Endothelial cell of umbilical vein (primary cell): Measurements from ENCODE around the gene CDH23. TPM values are rescaled to one million over a fixed set of nuclear protein-coding genes. Genes with fewer than 3 reads are reported as not detected.

Experiments used
- BruUV-seq: library from RNA; stranded (reverse); fragments of 400-500 nt; replicated peaks from 2 replicates; lab custom pipeline; 2021; lab: Mats Ljungman, UMichigan
- CTCF ChIA-PET: fragments of 300-600, 350-600 bp; sonication (Branson Sonifier 250); formaldehyde crosslinking; loops from one replicate; lab custom pipeline; 2021; ENCODE audit warnings: antibody characterized with exemption, inconsistent platforms; lab: Charles Lee
- POLR2A ChIA-PET: fragments of 300-600, 350-600 bp; sonication (Branson Sonifier 250); formaldehyde crosslinking; loops from one replicate; lab custom pipeline; 2021; ENCODE audit warnings: antibody characterized with exemption, inconsistent platforms; lab: Charles Lee
- DNase-seq: peaks from one replicate; pipeline ENCODE4 v3.0.0-alpha.2; 2011; ENCODE audit warnings: low read depth, low spot score
- FAIRE-seq: peaks from 2 replicates; lab custom pipeline; 2011; peaks lifted over from hg19 to GRCh38; lab: Jason Lieb, UNC
- H2AFZ ChIP-seq: 2 replicates; pipeline ENCODE4 v1.6.0; 2012; ENCODE audit warnings: low read depth, low read length, control low read depth, inconsistent platforms
- H3K27ac ChIP-seq: 2 replicates; pipeline ENCODE4 v1.5.1; 2011; ENCODE audit warnings: low read depth, mild to moderate bottlenecking, control low read depth, low read length, moderate library complexity; ENCODE audit not compliant: insufficient read depth
- H3K27me3 ChIP-seq, 2 experiments: 2 replicates each; pipeline versions ENCODE4 v1.6.0 to v1.6.1; 2011; ENCODE audit warnings: low read length in 2 of 2, mixed read lengths in 1 of 2; ENCODE audit not compliant: control insufficient read depth in 2 of 2, insufficient read depth in 2 of 2
- H3K36me3 ChIP-seq, 2 experiments: 2 replicates in 1 of 2; 3 replicates in 1 of 2; pipeline ENCODE4 v1.5.1; 2011; ENCODE audit warnings: low read length in 2 of 2, mild to moderate bottlenecking in 1 of 2, moderate library complexity in 1 of 2; ENCODE audit not compliant: control insufficient read depth in 2 of 2, insufficient read depth in 2 of 2; ENCODE audit errors: extremely low read depth in 1 of 2
- H3K4me1 ChIP-seq: 3 replicates; pipeline ENCODE4 v1.5.1; 2011; ENCODE audit warnings: mild to moderate bottlenecking, low read length; ENCODE audit not compliant: control insufficient read depth, insufficient read depth; ENCODE audit errors: extremely low read depth
- H3K4me2 ChIP-seq: 2 replicates; pipeline ENCODE4 v1.6.1; 2011; ENCODE audit warnings: low read length, control low read depth, mixed read lengths; ENCODE audit not compliant: insufficient read depth
- H3K4me3 ChIP-seq, 3 experiments: fragments of 200-600 bp in 1 of 3; sonication (generic), shearing (Covaris generic) in 1 of 3; replicated peaks in 1 of 3; 2 replicates each; pipeline ENCODE4 v1.5.1; 2011 to 2016; ENCODE audit warnings: control low read depth in 3 of 3, low read length in 3 of 3, mild to moderate bottlenecking in 2 of 3, inconsistent platforms in 1 of 3, low read depth in 1 of 3, moderate library complexity in 1 of 3; ENCODE audit not compliant: insufficient read depth in 1 of 3
- H3K79me2 ChIP-seq: 2 replicates; pipeline ENCODE4 v1.6.0; 2012; ENCODE audit warnings: low read length, inconsistent platforms; ENCODE audit not compliant: control insufficient read depth, insufficient read depth
- H3K9ac ChIP-seq: replicated peaks from 2 replicates; pipeline ENCODE3; 2011; ENCODE audit warnings: low read length, control low read depth; ENCODE audit not compliant: insufficient read depth; ENCODE audit errors: extremely low read depth
- H3K9me1 ChIP-seq: replicated peaks from 3 replicates; pipeline ENCODE4 v1.6.0; 2011; ENCODE audit warnings: mild to moderate bottlenecking, low read length; ENCODE audit not compliant: control insufficient read depth, insufficient read depth; ENCODE audit errors: extremely low read depth
- H3K9me3 ChIP-seq: replicated peaks from 2 replicates; pipeline ENCODE4 v1.5.1; 2012; ENCODE audit warnings: low read length, inconsistent platforms; ENCODE audit not compliant: control insufficient read depth, insufficient read depth
- H4K20me1 ChIP-seq: replicated peaks from 2 replicates; pipeline ENCODE3; 2011; ENCODE audit warnings: mild to moderate bottlenecking, low read length; ENCODE audit not compliant: control insufficient read depth, insufficient read depth; ENCODE audit errors: extremely low read depth
- CTCF ChIP-seq, 2 donors: IDR thresholded peaks; 1 replicate in 1 of 2; 2 replicates in 1 of 2; pipeline ENCODE4 v1.5.1; 2011; ENCODE audit warnings: low read length in 2 of 2, mild to moderate bottlenecking in 2 of 2, moderate library complexity in 2 of 2, control low read depth in 1 of 2, inconsistent platforms in 1 of 2, low read depth in 1 of 2; ENCODE audit not compliant: insufficient read depth in 1 of 2; ENCODE audit errors: extremely low read depth in 1 of 2
- EZH2 ChIP-seq: IDR thresholded peaks from 2 replicates; pipeline ENCODE4 v1.6.1; 2012; ENCODE audit warnings: borderline replicate concordance, low read depth, mild to moderate bottlenecking, moderate library complexity, low read length, inconsistent platforms; ENCODE audit not compliant: severe bottlenecking
- FOS ChIP-seq: IDR thresholded peaks from 2 replicates; pipeline ENCODE4 v1.6.1; 2011; ENCODE audit warnings: mild to moderate bottlenecking, low read length, moderate library complexity, borderline replicate concordance; ENCODE audit not compliant: insufficient read depth
- GATA2 ChIP-seq: IDR thresholded peaks from 2 replicates; pipeline ENCODE4 v1.7.0; 2011; ENCODE audit warnings: low read depth, mild to moderate bottlenecking, moderate library complexity, mixed read lengths, low read length; ENCODE audit not compliant: insufficient read length, insufficient read depth
- JUN ChIP-seq: IDR thresholded peaks from 2 replicates; pipeline ENCODE4 v1.6.1; 2011; ENCODE audit warnings: borderline replicate concordance, low read depth; ENCODE audit not compliant: insufficient read length, insufficient read depth
- MAX ChIP-seq: IDR thresholded peaks from 2 replicates; pipeline ENCODE4 v1.6.1; 2011; ENCODE audit not compliant: insufficient read depth, insufficient read length
- MYC ChIP-seq: IDR thresholded peaks from one replicate; pipeline ENCODE4 v1.6.1; 2011; ENCODE audit warnings: mild to moderate bottlenecking, low read depth, low read length
- POLR2A ChIP-seq: IDR thresholded peaks from 2 replicates; pipeline ENCODE4 v1.6.1; 2012; ENCODE audit warnings: low read depth, mild to moderate bottlenecking, control low read depth, low read length
- POLR2AphosphoS5 ChIP-seq: IDR thresholded peaks from 2 replicates; pipeline ENCODE4 v1.6.1; 2012; ENCODE audit warnings: low read depth, mild to moderate bottlenecking, control low read depth, low read length, moderate library complexity; ENCODE audit not compliant: insufficient read depth
- dilution Hi-C: fragments of 300-500 bp; cut with MboI; formaldehyde crosslinking; loops from one replicate; pipeline ENCODE4 v1.15.0; 2019; ENCODE audit warnings: low sequenced_read_pairs; ENCODE audit not compliant: extremely low pct_ligation_motif_present
- intact Hi-C: fragments of 100-400 bp; cut with micrococcal nuclease; formaldehyde crosslinking; loops from one replicate; pipeline ENCODE4 v1.10.0; 2022
- polyA plus RNA-seq, 4 experiments: library from polyadenylated mRNA; depleted of rRNA in 3 of 4; stranded (reverse) in 3 of 4; unstranded in 1 of 4; fragments of >200 nt; gene quantifications; 2 replicates each; pipeline versions ENCODE4 v1.2.1 to v1.2.3, GENCODE V29; 2011 to 2012; ENCODE audit warnings: missing spikeins in 1 of 4
- total RNA-seq: library from RNA; stranded (reverse); gene quantifications from 2 replicates; pipeline ENCODE4 v1.2.3, GENCODE V29; 2021

The CDH23 gene
- total and polyA plus RNA-seq, 2 donors (not counting 3 experiments of a cell fraction or from before 2014, with no cell fraction given): not detected

- POLR2A ChIA-PET: no interaction called here
- dilution Hi-C loops: no loop called here
- intact Hi-C loops: no loop called here
- CTCF ChIA-PET: interaction anchor here (1.1 kb wide), 1 partner anchor 8 kb away, joined by 3 read pairs; no protein-coding TSS in a partner anchor
- Histone ChIP-seq H3K9me3 (no peaks in the 10 kb centered on the region), H3K4me1 (no peaks in the 10 kb centered on the region), H4K20me1 (no peaks in the 10 kb centered on the region), H3K4me3 (no peak overlapping the region), H3K4me2 (no peak overlapping the region), H2AFZ (no peak overlapping the region), H3K27ac (no peak overlapping the region), H3K9me1 (no peaks in the 10 kb centered on the region), H3K36me3 (no peaks in the 10 kb centered on the region), H3K27me3 (peaks cover 0 to 2% of the 10 kb centered on the region in 2 experiments), H3K9ac (no peak overlapping the region), H3K79me2 (no peaks in the 10 kb centered on the region)
- TF ChIP-seq MYC: no peak
- TF ChIP-seq POLR2AphosphoS5: no peak
- no peak for TF ChIP-seq CTCF (IDR thresholded peaks at IDR 0.05; ENCODE audit: extremely low read depth in 1 of 2, insufficient read depth in 1 of 2, low read depth in 1 of 2, low read length in 2 of 2)
- no peak for TF ChIP-seq EZH2
- no peak for TF ChIP-seq MAX
- no peak for TF ChIP-seq GATA2
- TF ChIP-seq POLR2A: no peak
- no peak for TF ChIP-seq JUN
- TF ChIP-seq FOS: no peak
- DNase-seq (no peak), FAIRE-seq (no peak)
- BruUV-seq: no TSS peak
Observed at GRCh38 chr10:71424496-71425194, 27.9 kb downstream of the CDH23 start.
